Endothelial cell of umbilical vein (primary cell): ENCODE data around the gene SSC5D. TPM values are rescaled to one million over a fixed set of nuclear protein-coding genes. Genes with fewer than 3 reads are reported as not detected.

ENCODE experiments used
- BruUV-seq: library from RNA; stranded (reverse); fragments of 400-500 nt; replicated peaks from 2 replicates; lab custom pipeline; 2021; lab: Mats Ljungman, UMichigan
- CTCF ChIA-PET: fragments of 300-600, 350-600 bp; sonication (Branson Sonifier 250); formaldehyde crosslinking; loops from one replicate; lab custom pipeline; 2021; ENCODE audit warnings: antibody characterized with exemption, inconsistent platforms; lab: Charles Lee
- POLR2A ChIA-PET: fragments of 300-600, 350-600 bp; sonication (Branson Sonifier 250); formaldehyde crosslinking; loops from one replicate; lab custom pipeline; 2021; ENCODE audit warnings: antibody characterized with exemption, inconsistent platforms; lab: Charles Lee
- DNase-seq: peaks from one replicate; pipeline ENCODE4 v3.0.0-alpha.2; 2011; ENCODE audit warnings: low read depth, low spot score
- FAIRE-seq: peaks from 2 replicates; lab custom pipeline; 2011; peaks lifted over from hg19 to GRCh38; lab: Jason Lieb, UNC
- H2AFZ ChIP-seq: 2 replicates; pipeline ENCODE4 v1.6.0; 2012; ENCODE audit warnings: low read depth, low read length, control low read depth, inconsistent platforms
- H3K27ac ChIP-seq: 2 replicates; pipeline ENCODE4 v1.5.1; 2011; ENCODE audit warnings: low read depth, mild to moderate bottlenecking, control low read depth, low read length, moderate library complexity; ENCODE audit not compliant: insufficient read depth
- H3K27me3 ChIP-seq, 2 experiments: 2 replicates each; pipeline versions ENCODE4 v1.6.0 to v1.6.1; 2011; ENCODE audit warnings: low read length in 2 of 2, mixed read lengths in 1 of 2; ENCODE audit not compliant: control insufficient read depth in 2 of 2, insufficient read depth in 2 of 2
- H3K36me3 ChIP-seq, 2 experiments: 2 replicates in 1 of 2; 3 replicates in 1 of 2; pipeline ENCODE4 v1.5.1; 2011; ENCODE audit warnings: low read length in 2 of 2, mild to moderate bottlenecking in 1 of 2, moderate library complexity in 1 of 2; ENCODE audit not compliant: control insufficient read depth in 2 of 2, insufficient read depth in 2 of 2; ENCODE audit errors: extremely low read depth in 1 of 2
- H3K4me1 ChIP-seq: 3 replicates; pipeline ENCODE4 v1.5.1; 2011; ENCODE audit warnings: mild to moderate bottlenecking, low read length; ENCODE audit not compliant: control insufficient read depth, insufficient read depth; ENCODE audit errors: extremely low read depth
- H3K4me2 ChIP-seq: 2 replicates; pipeline ENCODE4 v1.6.1; 2011; ENCODE audit warnings: low read length, control low read depth, mixed read lengths; ENCODE audit not compliant: insufficient read depth
- H3K4me3 ChIP-seq, 3 experiments: fragments of 200-600 bp in 1 of 3; sonication (generic), shearing (Covaris generic) in 1 of 3; replicated peaks in 1 of 3; 2 replicates each; pipeline ENCODE4 v1.5.1; 2011 to 2016; ENCODE audit warnings: control low read depth in 3 of 3, low read length in 3 of 3, mild to moderate bottlenecking in 2 of 3, inconsistent platforms in 1 of 3, low read depth in 1 of 3, moderate library complexity in 1 of 3; ENCODE audit not compliant: insufficient read depth in 1 of 3
- H3K79me2 ChIP-seq: 2 replicates; pipeline ENCODE4 v1.6.0; 2012; ENCODE audit warnings: low read length, inconsistent platforms; ENCODE audit not compliant: control insufficient read depth, insufficient read depth
- H3K9ac ChIP-seq: replicated peaks from 2 replicates; pipeline ENCODE3; 2011; ENCODE audit warnings: low read length, control low read depth; ENCODE audit not compliant: insufficient read depth; ENCODE audit errors: extremely low read depth
- H3K9me1 ChIP-seq: replicated peaks from 3 replicates; pipeline ENCODE4 v1.6.0; 2011; ENCODE audit warnings: mild to moderate bottlenecking, low read length; ENCODE audit not compliant: control insufficient read depth, insufficient read depth; ENCODE audit errors: extremely low read depth
- H3K9me3 ChIP-seq: replicated peaks from 2 replicates; pipeline ENCODE4 v1.5.1; 2012; ENCODE audit warnings: low read length, inconsistent platforms; ENCODE audit not compliant: control insufficient read depth, insufficient read depth
- H4K20me1 ChIP-seq: replicated peaks from 2 replicates; pipeline ENCODE3; 2011; ENCODE audit warnings: mild to moderate bottlenecking, low read length; ENCODE audit not compliant: control insufficient read depth, insufficient read depth; ENCODE audit errors: extremely low read depth
- EZH2 ChIP-seq: IDR thresholded peaks from 2 replicates; pipeline ENCODE4 v1.6.1; 2012; ENCODE audit warnings: borderline replicate concordance, low read depth, mild to moderate bottlenecking, moderate library complexity, low read length, inconsistent platforms; ENCODE audit not compliant: severe bottlenecking
- FOS ChIP-seq: IDR thresholded peaks from 2 replicates; pipeline ENCODE4 v1.6.1; 2011; ENCODE audit warnings: mild to moderate bottlenecking, low read length, moderate library complexity, borderline replicate concordance; ENCODE audit not compliant: insufficient read depth
- GATA2 ChIP-seq: IDR thresholded peaks from 2 replicates; pipeline ENCODE4 v1.7.0; 2011; ENCODE audit warnings: low read depth, mild to moderate bottlenecking, moderate library complexity, mixed read lengths, low read length; ENCODE audit not compliant: insufficient read length, insufficient read depth
- JUN ChIP-seq: IDR thresholded peaks from 2 replicates; pipeline ENCODE4 v1.6.1; 2011; ENCODE audit warnings: borderline replicate concordance, low read depth; ENCODE audit not compliant: insufficient read length, insufficient read depth
- MYC ChIP-seq: IDR thresholded peaks from one replicate; pipeline ENCODE4 v1.6.1; 2011; ENCODE audit warnings: mild to moderate bottlenecking, low read depth, low read length
- POLR2A ChIP-seq: IDR thresholded peaks from 2 replicates; pipeline ENCODE4 v1.6.1; 2012; ENCODE audit warnings: low read depth, mild to moderate bottlenecking, control low read depth, low read length
- POLR2AphosphoS5 ChIP-seq: IDR thresholded peaks from 2 replicates; pipeline ENCODE4 v1.6.1; 2012; ENCODE audit warnings: low read depth, mild to moderate bottlenecking, control low read depth, low read length, moderate library complexity; ENCODE audit not compliant: insufficient read depth
- dilution Hi-C: fragments of 300-500 bp; cut with MboI; formaldehyde crosslinking; loops from one replicate; pipeline ENCODE4 v1.15.0; 2019; ENCODE audit warnings: low sequenced_read_pairs; ENCODE audit not compliant: extremely low pct_ligation_motif_present
- intact Hi-C: fragments of 100-400 bp; cut with micrococcal nuclease; formaldehyde crosslinking; loops from one replicate; pipeline ENCODE4 v1.10.0; 2022
- polyA plus RNA-seq, 4 experiments: library from polyadenylated mRNA; depleted of rRNA in 3 of 4; stranded (reverse) in 3 of 4; unstranded in 1 of 4; fragments of >200 nt; gene quantifications; 2 replicates each; pipeline versions ENCODE4 v1.2.1 to v1.2.3, GENCODE V29; 2011 to 2012; ENCODE audit warnings: missing spikeins in 1 of 4
- total RNA-seq: library from RNA; stranded (reverse); gene quantifications from 2 replicates; pipeline ENCODE4 v1.2.3, GENCODE V29; 2021
- TF ChIP-seq, protein P1 (sequence below), 2 donors: IDR thresholded peaks; 1 replicate in 1 of 2; 2 replicates in 1 of 2; pipeline ENCODE4 v1.5.1; 2011; ENCODE audit warnings: low read length in 2 of 2, mild to moderate bottlenecking in 2 of 2, moderate library complexity in 2 of 2, control low read depth in 1 of 2, inconsistent platforms in 1 of 2, low read depth in 1 of 2; ENCODE audit not compliant: insufficient read depth in 1 of 2; ENCODE audit errors: extremely low read depth in 1 of 2
- TF ChIP-seq, protein P2 (sequence below): IDR thresholded peaks from 2 replicates; pipeline ENCODE4 v1.6.1; 2011; ENCODE audit not compliant: insufficient read depth, insufficient read length

The SSC5D gene
- total and polyA plus RNA-seq, 2 donors (not counting 3 experiments of a cell fraction or from before 2014, with no cell fraction given): 0.47 to 1.3 TPM

DNA sequence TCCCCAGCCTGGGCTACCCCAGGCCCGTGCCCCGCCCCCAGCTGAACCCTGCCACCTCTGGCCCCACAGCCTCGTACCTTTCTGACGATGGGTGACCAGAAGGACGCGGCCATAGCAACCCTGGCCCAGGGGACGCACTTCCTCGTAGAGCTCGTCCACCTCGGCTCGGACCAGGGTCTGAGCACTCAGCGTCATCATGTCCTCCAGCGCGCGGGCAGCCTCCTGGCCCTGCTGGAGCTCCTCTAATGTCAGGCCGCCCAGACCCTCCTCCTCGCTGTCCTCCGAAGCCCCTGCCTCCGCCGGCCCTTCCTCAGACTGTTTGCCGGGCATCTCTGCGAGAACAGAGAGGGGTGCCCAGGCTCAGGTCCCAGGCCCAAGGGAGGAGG lies 47.7 kb downstream of the SSC5D start:
- ChIA-PET CTCF (interaction anchor here (1.4 to 1.6 kb wide), 2 partner anchors 68 to 70 kb away, joined by 3 to 7 read pairs; partner anchors contain the start of gene ZNF865), POLR2A (no interaction called here)
- Histone ChIP-seq H3K4me2 (no peak overlapping the region), H3K79me2 (no peaks in the 10 kb centered on the region), H3K27ac (no peak overlapping the region), H3K36me3 (no peaks in the 10 kb centered on the region), H3K4me1 (no peaks in the 10 kb centered on the region), H3K9me3 (no peaks in the 10 kb centered on the region), H3K9ac (no peak overlapping the region), H3K9me1 (no peaks in the 10 kb centered on the region), H3K27me3 (no peaks in the 10 kb centered on the region), H4K20me1 (no peaks in the 10 kb centered on the region), H2AFZ (no peak overlapping the region), H3K4me3 (no peak overlapping the region)
- BruUV-seq: no TSS peak
- TF ChIP-seq, protein P1, sequence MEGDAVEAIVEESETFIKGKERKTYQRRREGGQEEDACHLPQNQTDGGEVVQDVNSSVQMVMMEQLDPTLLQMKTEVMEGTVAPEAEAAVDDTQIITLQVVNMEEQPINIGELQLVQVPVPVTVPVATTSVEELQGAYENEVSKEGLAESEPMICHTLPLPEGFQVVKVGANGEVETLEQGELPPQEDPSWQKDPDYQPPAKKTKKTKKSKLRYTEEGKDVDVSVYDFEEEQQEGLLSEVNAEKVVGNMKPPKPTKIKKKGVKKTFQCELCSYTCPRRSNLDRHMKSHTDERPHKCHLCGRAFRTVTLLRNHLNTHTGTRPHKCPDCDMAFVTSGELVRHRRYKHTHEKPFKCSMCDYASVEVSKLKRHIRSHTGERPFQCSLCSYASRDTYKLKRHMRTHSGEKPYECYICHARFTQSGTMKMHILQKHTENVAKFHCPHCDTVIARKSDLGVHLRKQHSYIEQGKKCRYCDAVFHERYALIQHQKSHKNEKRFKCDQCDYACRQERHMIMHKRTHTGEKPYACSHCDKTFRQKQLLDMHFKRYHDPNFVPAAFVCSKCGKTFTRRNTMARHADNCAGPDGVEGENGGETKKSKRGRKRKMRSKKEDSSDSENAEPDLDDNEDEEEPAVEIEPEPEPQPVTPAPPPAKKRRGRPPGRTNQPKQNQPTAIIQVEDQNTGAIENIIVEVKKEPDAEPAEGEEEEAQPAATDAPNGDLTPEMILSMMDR (IDR thresholded peaks at IDR 0.05; ENCODE audit: extremely low read depth in 1 of 2, insufficient read depth in 1 of 2, low read depth in 1 of 2, low read length in 2 of 2): no peak
- no peak for TF ChIP-seq FOS
- no peak for TF ChIP-seq JUN
- no peak for TF ChIP-seq POLR2AphosphoS5
- no peak for TF ChIP-seq EZH2
- TF ChIP-seq, protein P2, sequence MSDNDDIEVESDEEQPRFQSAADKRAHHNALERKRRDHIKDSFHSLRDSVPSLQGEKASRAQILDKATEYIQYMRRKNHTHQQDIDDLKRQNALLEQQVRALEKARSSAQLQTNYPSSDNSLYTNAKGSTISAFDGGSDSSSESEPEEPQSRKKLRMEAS: no peak
- no peak for TF ChIP-seq POLR2A
- TF ChIP-seq MYC: no peak
- TF ChIP-seq GATA2: no peak
- dilution Hi-C loops: no loop called here
- FAIRE-seq (no peak), DNase-seq (no peak)
- intact Hi-C loops: no loop called here
